Thyroid gland (tissue), 4 donors: ENCODE results near the gene HYAL1. TPM values are rescaled to one million over a fixed set of nuclear protein-coding genes. Genes with fewer than 3 reads are reported as not detected.
"Not testable (repeated sequence)": the region's sequence is repeated elsewhere in the genome, so short reads cannot be mapped to it uniquely, and the experiment has no call there.

Experiments used
- DNase-seq, 2 donors: peaks; one replicate each; pipeline ENCODE4 v3.0.0-alpha.2; 2019
- H3K27ac ChIP-seq, 3 donors: fragments of 200-600 bp; sonication (generic); 1 replicate in 2 of 3; 2 replicates in 1 of 3; pipeline ENCODE4 v1.5.1; 2016 to 2019; ENCODE audit warnings: mild to moderate bottlenecking in 1 of 3, moderate library complexity in 1 of 3
- H3K27me3 ChIP-seq: fragments of 200-600 bp; sonication (generic); one replicate; pipeline ENCODE4 v1.5.1; 2019
- H3K36me3 ChIP-seq, 2 donors: fragments of 200-600 bp; sonication (generic); one replicate each; pipeline ENCODE4 v1.5.1; 2016 to 2019
- H3K4me1 ChIP-seq, 2 donors: fragments of 200-600 bp; sonication (generic); one replicate each; pipeline ENCODE4 v1.5.1; 2017 to 2019
- H3K4me3 ChIP-seq, 3 donors: fragments of 200-600 bp; sonication (generic); replicated peaks in 1 of 3; 1 replicate in 2 of 3; 2 replicates in 1 of 3; pipeline ENCODE4 v1.5.1; 2016; ENCODE audit warnings: mild to moderate bottlenecking in 1 of 3
- H3K9me3 ChIP-seq: fragments of 200-600 bp; sonication (generic); one replicate; pipeline ENCODE4 v1.5.1; 2017
- CTCF ChIP-seq, 6 experiments: fragments of 200-600 bp in 3 of 6; fragments of 450-650 bp in 3 of 6; sonication (generic) in 3 of 6; IDR thresholded peaks; one replicate each; pipeline ENCODE4 v1.5.1; 2016 to 2019; ENCODE audit warnings: antibody characterized with exemption in 6 of 6, mild to moderate bottlenecking in 2 of 6, inconsistent platforms in 1 of 6, moderate library complexity in 1 of 6
- POLR2A ChIP-seq, 2 donors: fragments of 450-650 bp; IDR thresholded peaks; one replicate each; pipeline ENCODE4 v1.6.1; 2017; ENCODE audit warnings: antibody characterized with exemption in 2 of 2, mild to moderate bottlenecking in 2 of 2, moderate library complexity in 1 of 2
- WGBS, 2 donors: methylation state at CpG; one replicate each; pipeline ENCODE4 v1.1.5; 2017; 5-methylcytosine and 5-hydroxymethylcytosine counted together
- intact Hi-C: fragments of 100-400 bp; cut with DNase I; formaldehyde crosslinking; loops from one replicate; pipeline ENCODE4 v1.15.1; 2023
- total RNA-seq, 4 donors: library from RNA; depleted of rRNA; stranded (reverse); fragments of >200 nt; gene quantifications; one replicate each; pipeline ENCODE4 v1.2.3, GENCODE V29; 2016

Gene HYAL1
- total RNA-seq, 4 donors from 2014 or later = 5.8 to 13.8 (median 9.7) TPM

GRCh38 chr3:50288387-50289007, 14.9 kb downstream of the HYAL1 start:
- no peak overlapping the region for H3K4me3 ChIP-seq
- H3K27me3 ChIP-seq = no peaks in the 10 kb centered on the region
- DNase-seq = no peak
- no peak for TF ChIP-seq CTCF (IDR thresholded peaks at IDR 0.05)
- no peak for TF ChIP-seq POLR2A (IDR thresholded peaks at IDR 0.05)
- H3K4me1 ChIP-seq = peaks cover 15 to 18% of the 10 kb centered on the region in 2 donors
- H3K27ac ChIP-seq = no peak overlapping the region
- intact Hi-C loops = no loop called here
- WGBS, 2 donors = 96 to 97% methylated on average over 20 to 23 of the region's 23 CpGs
- H3K9me3 ChIP-seq = no peaks in the 10 kb centered on the region
- H3K36me3 ChIP-seq = peaks cover 26 to 28% of the 10 kb centered on the region in 2 donors

DNA sequence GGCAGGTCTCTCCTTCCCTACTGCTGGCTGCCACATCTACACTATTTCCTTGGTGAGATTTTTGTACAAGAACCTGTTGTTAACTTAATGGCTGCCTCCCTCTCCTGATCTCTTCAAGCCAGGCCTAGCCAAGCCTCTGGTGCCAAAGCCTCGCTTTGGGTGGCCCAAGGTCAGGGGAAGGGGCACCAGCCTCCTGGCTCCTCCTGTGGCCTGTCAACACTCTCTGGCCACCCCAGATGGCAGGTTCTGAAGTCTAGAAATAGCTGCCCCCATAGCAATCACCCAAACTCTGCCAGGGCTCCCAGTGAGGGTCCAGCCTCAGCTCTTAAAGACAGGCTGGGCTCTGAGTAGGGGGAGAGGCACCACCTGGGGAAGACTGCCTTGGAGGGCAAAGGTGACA, 16.1 kb downstream of the HYAL1 start:
- Histone ChIP-seq H3K27ac (no peak overlapping the region), H3K4me3 (no peak overlapping the region), H3K27me3 (no peaks in the 10 kb centered on the region), H3K4me1 (peaks cover 9 to 11% of the 10 kb centered on the region in 2 donors), H3K36me3 (peaks cover 26 to 28% of the 10 kb centered on the region in 2 donors), H3K9me3 (no peaks in the 10 kb centered on the region)
- intact Hi-C loops = no loop called here
- TF ChIP-seq CTCF (IDR thresholded peaks at IDR 0.05) = no peak
- no peak for TF ChIP-seq POLR2A (IDR thresholded peaks at IDR 0.05)
- 100% methylated on average over 1 of the region's 1 CpG; no CpG with 5 or more reads in 1 of the 2 donors for WGBS, 2 donors
- DNase-seq = no peak

- WGBS, 2 donors = 94 to 95% methylated on average over 11 to 18 of the region's 28 CpGs
- Histone ChIP-seq H3K36me3 (peaks cover 26 to 28% of the 10 kb centered on the region in 2 donors), H3K4me1 (peaks cover 6 to 10% of the 10 kb centered on the region in 2 donors), H3K27me3 (no peaks in the 10 kb centered on the region), H3K4me3 (no peak overlapping the region), H3K27ac (no peak overlapping the region), H3K9me3 (no peaks in the 10 kb centered on the region)
- TF ChIP-seq CTCF (IDR thresholded peaks at IDR 0.05) (no peak), POLR2A (IDR thresholded peaks at IDR 0.05) (no peak)
- no peak for DNase-seq
- intact Hi-C loops = no loop called here
Observed at GRCh38 chr3:50286322-50287227, 16.8 kb downstream of the HYAL1 start.

- H3K4me3 ChIP-seq, DNase-seq, H3K4me1 ChIP-seq, H3K27ac ChIP-seq, intact Hi-C loops, H3K27me3 ChIP-seq, H3K9me3 ChIP-seq: not testable (repeated sequence)
- 89 to 90% methylated on average over 6 of the region's 6 CpGs for WGBS, 2 donors
- H3K36me3 ChIP-seq = peaks cover 18 to 19% of the 10 kb centered on the region in 2 donors
Observed at GRCh38 chr3:50284121-50284520, 19.3 kb downstream of the HYAL1 start.

DNA sequence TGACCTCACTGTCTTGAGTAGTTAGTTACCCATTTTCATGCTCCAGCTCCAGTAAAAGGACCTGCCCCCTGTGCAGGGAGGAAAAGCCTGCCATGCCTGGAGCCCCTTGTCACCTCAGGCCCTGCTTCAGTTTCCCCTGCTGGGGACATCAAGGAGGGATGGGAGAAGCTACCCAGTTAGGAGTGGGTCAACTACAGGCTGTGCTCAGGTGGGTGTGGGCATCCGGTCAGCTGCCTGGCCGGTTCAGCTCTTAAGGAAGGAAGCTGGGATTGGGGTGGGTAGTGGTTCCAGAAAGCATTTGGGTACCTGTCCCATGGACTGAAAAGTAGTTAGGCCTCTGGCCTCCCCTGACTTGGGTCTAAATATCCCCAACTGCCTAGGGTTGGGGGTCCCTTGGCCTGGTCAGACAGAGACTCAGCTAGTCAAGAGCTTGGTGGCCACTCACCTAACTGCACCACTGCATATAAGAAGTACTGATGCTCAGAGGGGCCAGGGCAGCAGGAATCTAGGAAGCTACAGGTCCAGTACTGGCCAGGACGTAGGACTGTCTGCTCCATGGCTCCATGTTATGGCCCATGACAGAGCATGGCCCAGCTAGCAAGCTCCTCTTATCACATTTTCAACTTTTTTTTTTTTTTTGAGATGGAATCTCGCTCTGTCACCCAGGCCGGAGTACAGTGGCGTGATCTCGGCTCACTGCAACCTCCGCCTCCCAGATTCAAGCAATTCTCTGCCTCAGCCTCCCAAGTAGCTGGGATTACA, 23.9 kb downstream of the HYAL1 start:
- H3K27ac ChIP-seq = no peak overlapping the region
- DNase-seq = no peak
- TF ChIP-seq CTCF (IDR thresholded peaks at IDR 0.05) = no peak
- TF ChIP-seq POLR2A (IDR thresholded peaks at IDR 0.05) = no peak
- H3K4me3 ChIP-seq = no peak overlapping the region
- WGBS, 2 donors = 86 to 88% methylated on average over 8 of the region's 8 CpGs
- H3K36me3 ChIP-seq = no peaks in the 10 kb centered on the region
- peaks cover 0 to 2% of the 10 kb centered on the region in 2 donors for H3K4me1 ChIP-seq
- intact Hi-C loops = no loop called here
- no peaks in the 10 kb centered on the region for H3K9me3 ChIP-seq
- no peaks in the 10 kb centered on the region for H3K27me3 ChIP-seq
